ENCODE measurements around the gene UPF3A.
"Not testable (repeated sequence)": the region's sequence is repeated elsewhere in the genome, so short reads cannot be mapped to it uniquely, and the experiment has no call there.

Gene UPF3A

GRCh38 chr13:114304346-114305034 is 23.1 kb downstream of the UPF3A start:
- DNase-seq (ENCODE audit: low read depth) = no peak

GRCh38 chr13:114309086-114309485 is 27.7 kb downstream of the UPF3A start:
- DNase-seq (ENCODE audit: low read depth) = no peak

GRCh38 chr13:114309806-114310410 is 28.5 kb downstream of the UPF3A start:
- DNase-seq (ENCODE audit: low read depth) = no peak

- DNase-seq (ENCODE audit: low read depth) = no peak
Observed at GRCh38 chr13:114310956-114311355, 29.6 kb downstream of the UPF3A start.

- DNase-seq (ENCODE audit: low read depth) = no peak
Observed at GRCh38 chr13:114311387-114311786, 30.0 kb downstream of the UPF3A start.

- no peak for DNase-seq (ENCODE audit: low read depth)
Observed at GRCh38 chr13:114311908-114312307, 30.5 kb downstream of the UPF3A start.

- DNase-seq (ENCODE audit: low read depth) = no peak
Observed at GRCh38 chr13:114313061-114313860, 31.9 kb downstream of the UPF3A start.

- DNase-seq (ENCODE audit: low read depth) = peak; percentile 89
Observed at GRCh38 chr13:114314074-114314912, 32.9 kb downstream of the UPF3A start, which contains the start of gene CHAMP1. Gene CHAMP1, plus strand, starts transcription at chr13:114314503. Its CDS starts 9,340 bp downstream, at chr13:114323843.

- DNase-seq (ENCODE audit: low read depth) = no peak
Observed at GRCh38 chr13:114315074-114315785, 33.8 kb downstream of the UPF3A start.

- no peak for DNase-seq (ENCODE audit: low read depth)
Observed at GRCh38 chr13:114318624-114319023, 37.2 kb downstream of the UPF3A start.

GRCh38 chr13:114319441-114319913 is 38.1 kb downstream of the UPF3A start:
- DNase-seq (ENCODE audit: low read depth) = no peak

GRCh38 chr13:114320065-114320464 is 38.7 kb downstream of the UPF3A start:
- no peak for DNase-seq (ENCODE audit: low read depth)

GRCh38 chr13:114321256-114321655 is 39.9 kb downstream of the UPF3A start:
- no peak for DNase-seq (ENCODE audit: low read depth)

GRCh38 chr13:114323349-114323748 is 41.9 kb downstream of the UPF3A start:
- DNase-seq (ENCODE audit: low read depth) = no peak

GRCh38 chr13:114324334-114324733 is 42.9 kb downstream of the UPF3A start:
- DNase-seq (ENCODE audit: low read depth) = no peak

GRCh38 chr13:114325729-114326128 is 44.3 kb downstream of the UPF3A start:
- no peak for DNase-seq (ENCODE audit: low read depth)

GRCh38 chr13:114328034-114328433 is 46.6 kb downstream of the UPF3A start:
- no peak for DNase-seq (ENCODE audit: low read depth)

GRCh38 chr13:114328595-114328994 is 47.2 kb downstream of the UPF3A start:
- no peak for DNase-seq (ENCODE audit: low read depth)

GRCh38 chr13:114330086-114330485 is 48.7 kb downstream of the UPF3A start:
- DNase-seq (ENCODE audit: low read depth) = no peak

- DNase-seq (ENCODE audit: low read depth) = not testable (repeated sequence)
Observed at GRCh38 chr13:114333881-114334280, 52.5 kb downstream of the UPF3A start.
